ENCODE measurements around the gene RGS6.
A peak's percentile ranks its signal among the peaks of the same experiment; 100 is the strongest.
"Not testable (repeated sequence)": the region's sequence is repeated elsewhere in the genome, so short reads cannot be mapped to it uniquely, and the experiment has no call there.

RGS6 gene

GRCh38 chr14:71932229-71932981, at the start of gene RGS6:
Gene RGS6 (plus strand): TSS chr14:71932429.
- DNase-seq (ENCODE audit: low spot score) = peak; percentile 61

- no peak for DNase-seq (ENCODE audit: low spot score)
These were observed 49.1 kb upstream of the RGS6 start for GRCh38 chr14:71883094-71883493.

GRCh38 chr14:71885301-71885700, 46.9 kb upstream of the RGS6 start:
- no peak for DNase-seq (ENCODE audit: low spot score)

- DNase-seq (ENCODE audit: low spot score) = not testable (repeated sequence)
These were observed 44.4 kb upstream of the RGS6 start for GRCh38 chr14:71887802-71888201.

GRCh38 chr14:71890541-71890940, 41.7 kb upstream of the RGS6 start:
- no peak for DNase-seq (ENCODE audit: low spot score)

GRCh38 chr14:71891185-71891584, 41.0 kb upstream of the RGS6 start:
- DNase-seq (ENCODE audit: low spot score) = no peak

- no peak for DNase-seq (ENCODE audit: low spot score)
These were observed 40.3 kb upstream of the RGS6 start for GRCh38 chr14:71891970-71892369.

GRCh38 chr14:71905031-71905430, 27.2 kb upstream of the RGS6 start:
- DNase-seq (ENCODE audit: low spot score) = no peak

- no peak for DNase-seq (ENCODE audit: low spot score)
These were observed 26.4 kb upstream of the RGS6 start for GRCh38 chr14:71905860-71906259.

GRCh38 chr14:71907793-71908515, 24.3 kb upstream of the RGS6 start:
- no peak for DNase-seq (ENCODE audit: low spot score)

GRCh38 chr14:71911669-71912068, 20.6 kb upstream of the RGS6 start:
- no peak for DNase-seq (ENCODE audit: low spot score)

GRCh38 chr14:71913342-71913741, 18.9 kb upstream of the RGS6 start:
- no peak for DNase-seq (ENCODE audit: low spot score)

GRCh38 chr14:71918955-71919354, 13.3 kb upstream of the RGS6 start:
- DNase-seq (ENCODE audit: low spot score) = no peak

- DNase-seq (ENCODE audit: low spot score) = no peak
These were observed 8.7 kb upstream of the RGS6 start for GRCh38 chr14:71923513-71923912.

GRCh38 chr14:71931492-71932228, 569 bp upstream of the RGS6 start:
- peak; percentile 40 for DNase-seq (ENCODE audit: low spot score)

- peak; percentile 60 for DNase-seq (ENCODE audit: low spot score)
These were observed 865 bp downstream of the RGS6 start for GRCh38 chr14:71933001-71933587.

GRCh38 chr14:71938273-71938672, 6.0 kb downstream of the RGS6 start:
- DNase-seq (ENCODE audit: low spot score) = peak; percentile 50

GRCh38 chr14:71939344-71939743, 7.1 kb downstream of the RGS6 start:
- not testable (repeated sequence) for DNase-seq (ENCODE audit: low spot score)

- not testable (repeated sequence) for DNase-seq (ENCODE audit: low spot score)
These were observed 8.3 kb downstream of the RGS6 start for GRCh38 chr14:71940500-71940899.

- peak; percentile 63 for DNase-seq (ENCODE audit: low spot score)
These were observed 9.4 kb downstream of the RGS6 start for GRCh38 chr14:71941616-71942015.

- no peak for DNase-seq (ENCODE audit: low spot score)
These were observed 10.9 kb downstream of the RGS6 start for GRCh38 chr14:71942904-71943694.

GRCh38 chr14:71943695-71944018, 11.4 kb downstream of the RGS6 start:
- DNase-seq (ENCODE audit: low spot score) = no peak

Data from hematopoietic multipotent progenitor cell treated with erythropoietin and hydrocortisone succinate and interleukin-3 and kit ligand, for 17 days (in vitro differentiated cells).